ENCODE measurements around the gene ADSS2.

DNA sequence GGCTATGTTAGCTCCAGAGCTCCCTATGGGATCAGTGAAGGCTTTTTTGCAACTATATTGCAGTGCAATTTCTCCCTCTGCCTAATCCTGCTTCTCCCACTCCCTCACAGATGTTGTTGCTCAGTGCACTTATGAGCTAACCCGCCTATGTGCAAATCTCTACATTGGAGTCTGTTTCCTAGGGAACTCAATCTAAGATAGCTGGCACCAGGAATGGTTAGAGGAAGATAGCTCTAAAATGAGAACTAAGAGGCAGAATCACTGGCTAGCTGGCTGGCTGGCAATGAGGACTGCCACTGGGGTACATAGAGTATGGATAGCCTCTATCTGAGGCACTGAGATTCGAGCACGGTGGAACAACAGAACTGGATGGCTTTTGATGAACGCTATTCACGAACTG lies 39.5 kb downstream of the ADSS2 start:
- no peak for TF ChIP-seq CTCF (IDR thresholded peaks at IDR 0.05; ENCODE audit: extremely low read depth in 1 of 2, insufficient read depth in 1 of 2, low read depth in 1 of 2, low read length in 2 of 2)
- TF ChIP-seq MYC (IDR thresholded peaks at IDR 0.05; ENCODE audit: low read depth, low read length) = no peak
- TF ChIP-seq POLR2A (IDR thresholded peaks at IDR 0.05; ENCODE audit: low read depth, low read length) = no peak
